HG02973 (cell line): Measurements from ENCODE around the gene ADGRV1.

ENCODE experiments used
- ATAC-seq: cut with Tn5 transposase; IDR thresholded peaks from one replicate; pipeline ENCODE4 v1.9.1; 2021; ENCODE audit warnings: moderate library complexity; ENCODE audit not compliant: unreplicated experiment

ADGRV1 gene

GRCh38 chr5:90558344-90559192, at the start of gene ADGRV1:
Gene ADGRV1, plus strand, starts transcription at chr5:90558797. Its CDS starts 99 bp downstream, at chr5:90558896.
- ATAC-seq: no peak

- ATAC-seq: no peak
These were observed 48.2 kb upstream of the ADGRV1 start for GRCh38 chr5:90510438-90510837.

GRCh38 chr5:90514520-90514919, 44.1 kb upstream of the ADGRV1 start:
- no peak for ATAC-seq

GRCh38 chr5:90518661-90519060, 39.9 kb upstream of the ADGRV1 start:
- ATAC-seq: no peak

- ATAC-seq: no peak
These were observed 39.5 kb upstream of the ADGRV1 start for GRCh38 chr5:90519081-90519480.

GRCh38 chr5:90528601-90529193, 29.9 kb upstream of the ADGRV1 start:
- ATAC-seq: no peak

GRCh38 chr5:90529194-90529938, 29.2 kb upstream of the ADGRV1 start, which contains the start of gene LYSMD3:
Gene LYSMD3, minus strand, starts transcription at chr5:90529584. Its CDS starts 4,295 bp downstream, at chr5:90525289.
- ATAC-seq: peak; percentile 90

GRCh38 chr5:90529939-90530677, 28.5 kb upstream of the ADGRV1 start:
- peak; percentile 42 for ATAC-seq

GRCh38 chr5:90530736-90531487, 27.7 kb upstream of the ADGRV1 start:
- no peak for ATAC-seq

- ATAC-seq: no peak
These were observed 24.8 kb upstream of the ADGRV1 start for GRCh38 chr5:90533794-90534193.

GRCh38 chr5:90534922-90535321, 23.7 kb upstream of the ADGRV1 start:
- no peak for ATAC-seq

GRCh38 chr5:90542827-90543519, 15.6 kb upstream of the ADGRV1 start:
- ATAC-seq: no peak

GRCh38 chr5:90545511-90545910, 13.1 kb upstream of the ADGRV1 start:
- no peak for ATAC-seq

GRCh38 chr5:90546216-90546837, 12.3 kb upstream of the ADGRV1 start:
- ATAC-seq: no peak

- ATAC-seq: no peak
These were observed 11.5 kb upstream of the ADGRV1 start for GRCh38 chr5:90547072-90547536.

- no peak for ATAC-seq
These were observed 10.5 kb upstream of the ADGRV1 start for GRCh38 chr5:90548069-90548593.

GRCh38 chr5:90549223-90549622, 9.4 kb upstream of the ADGRV1 start:
- ATAC-seq: no peak

GRCh38 chr5:90549729-90550275, 8.8 kb upstream of the ADGRV1 start:
- no peak for ATAC-seq
